GM18507 (cell line): ENCODE results near the gene ISOC1.

Experiments used
- DNase-seq: peaks from one replicate; pipeline ENCODE4 v3.0.0; 2011; ENCODE audit warnings: low read depth; ENCODE audit not compliant: insufficient read length; ENCODE audit errors: extremely low spot score
- FAIRE-seq: peaks from 2 replicates; lab custom pipeline; 2011; peaks lifted over from hg19 to GRCh38; lab: Jason Lieb, UNC

The ISOC1 gene

GRCh38 chr5:129082225-129083136 is 12.1 kb upstream of the ISOC1 start:
- FAIRE-seq (no peak), DNase-seq (no peak)

GRCh38 chr5:129094924-129095899 is 663 bp downstream of the ISOC1 start:
- FAIRE-seq: peak; percentile 78
- peak; percentile 20 for DNase-seq

- no peak for DNase-seq
- FAIRE-seq: no peak
These were observed 1.9 kb downstream of the ISOC1 start for GRCh38 chr5:129096382-129096991.

- DNase-seq (no peak), FAIRE-seq (no peak)
These were observed 3.1 kb downstream of the ISOC1 start for GRCh38 chr5:129097498-129098296.

GRCh38 chr5:129098488-129099183 is 4.1 kb downstream of the ISOC1 start:
- FAIRE-seq: no peak
- DNase-seq: no peak

GRCh38 chr5:129099184-129099569 is 4.6 kb downstream of the ISOC1 start:
- no peak for DNase-seq
- no peak for FAIRE-seq

GRCh38 chr5:129101794-129102193 is 7.2 kb downstream of the ISOC1 start:
- FAIRE-seq (no peak), DNase-seq (no peak)

- FAIRE-seq (no peak), DNase-seq (no peak)
These were observed 8.8 kb downstream of the ISOC1 start for GRCh38 chr5:129103397-129103796.

GRCh38 chr5:129104915-129105455 is 10.4 kb downstream of the ISOC1 start:
- FAIRE-seq (no peak), DNase-seq (no peak)

GRCh38 chr5:129107637-129108036 is 13.1 kb downstream of the ISOC1 start:
- DNase-seq: no peak
- FAIRE-seq: no peak

- no peak for FAIRE-seq
- no peak for DNase-seq
These were observed 16.2 kb downstream of the ISOC1 start for GRCh38 chr5:129110742-129111141.

- DNase-seq (no peak), FAIRE-seq (no peak)
These were observed 16.8 kb downstream of the ISOC1 start for GRCh38 chr5:129111351-129111750.

GRCh38 chr5:129112295-129112694 is 17.7 kb downstream of the ISOC1 start:
- DNase-seq (no peak), FAIRE-seq (no peak)

- DNase-seq (no peak), FAIRE-seq (no peak)
These were observed 19.3 kb downstream of the ISOC1 start for GRCh38 chr5:129113867-129114266.

- FAIRE-seq: no peak
- DNase-seq: no peak
These were observed 20.1 kb downstream of the ISOC1 start for GRCh38 chr5:129114539-129115193.

- FAIRE-seq (no peak), DNase-seq (no peak)
These were observed 21.1 kb downstream of the ISOC1 start for GRCh38 chr5:129115680-129116079.

GRCh38 chr5:129116797-129117196 is 22.2 kb downstream of the ISOC1 start:
- FAIRE-seq (no peak), DNase-seq (no peak)

- DNase-seq (no peak), FAIRE-seq (no peak)
These were observed 23.9 kb downstream of the ISOC1 start for GRCh38 chr5:129118405-129118804.
